ENCODE data around the gene RAVER2. TPM values are rescaled to one million over a fixed set of nuclear protein-coding genes. Genes with fewer than 3 reads are reported as not detected.

Gene RAVER2
- total RNA-seq, 5 donors from 2014 or later (not counting 1 experiment from before 2014, with no cell fraction given) = 0.76 to 2.2 (median 1.4) TPM

- Mint-ChIP-seq H3K4me3 (peak overlapping the region in 1 of 3 donors; percentile 14), H3K27ac (peak overlapping the region in 1 of 2 donors; percentile 42), H3K36me3 (no peaks in the 10 kb centered on the region), H3K4me1 (peaks cover 30 to 31% (median 30%) of the 10 kb centered on the region in 3 donors), H3K27me3 (no peaks in the 10 kb centered on the region), H3K9me3 (no peaks in the 10 kb centered on the region)
- DNase-seq (peak in 32 of 35 experiments; percentile 27 to 84 (median 51)), ATAC-seq (replicated peaks in 1 of 4) (peak in 3 of 4 experiments; percentile 54 to 65 (median 54))
- Histone ChIP-seq H3K27me3 (replicated peaks in 1 of 2; ENCODE audit: control insufficient read depth in 2 of 2, extremely low read depth in 1 of 2, insufficient read depth in 2 of 2, low read length in 1 of 2) (no peaks in the 10 kb centered on the region), H3K36me3 (ENCODE audit: control insufficient read depth in 2 of 2, extremely low read depth in 1 of 2, insufficient read depth in 1 of 2, low read length in 1 of 2) (no peaks in the 10 kb centered on the region), H3K27ac (ENCODE audit: low read length) (no peak overlapping the region), H3K4me1 (ENCODE audit: control insufficient read depth in 1 of 2, extremely low read depth in 1 of 2, insufficient read depth in 2 of 2, low read length in 2 of 2) (peaks cover 7 to 12% of the 10 kb centered on the region in 2 experiments), H3K9me3 (no peaks in the 10 kb centered on the region), H3K4me3 (ENCODE audit: control insufficient read depth in 1 of 2, extremely low read depth in 1 of 2, low read length in 1 of 2) (no peak overlapping the region)
- WGBS (ENCODE audit: insufficient coverage) = 84% methylated on average over 4 of the region's 11 CpGs
- CTCF ChIA-PET = interaction anchor here (0.6 to 1.8 kb wide), 17 partner anchors 11 to 1620 kb away, joined by 3 to 7 read pairs (median 4); partner anchors contain the start of gene RAVER2 (in 1 of the 2)
- POLR2A ChIA-PET = no interaction called here
These were observed 79.0 kb downstream of the RAVER2 start for GRCh38 chr1:64823691-64824476.

GRCh38 chr1:64826991-64827390 is 82.1 kb downstream of the RAVER2 start:
- no peaks in the 10 kb centered on the region for H3K36me3 Mint-ChIP-seq
- no peaks in the 10 kb centered on the region for H3K27me3 ChIP-seq (replicated peaks in 1 of 2; ENCODE audit: control insufficient read depth in 2 of 2, extremely low read depth in 1 of 2, insufficient read depth in 2 of 2, low read length in 1 of 2)
- ATAC-seq (replicated peaks in 1 of 4) = peak; percentile 45 to 74 (median 50)
- H3K27ac Mint-ChIP-seq = peak overlapping the region; percentile 84 to 88
- H3K9me3 Mint-ChIP-seq = no peaks in the 10 kb centered on the region
- peak overlapping the region in 1 of 2 donors; percentile 4 for H3K4me3 ChIP-seq (ENCODE audit: control insufficient read depth in 1 of 2, extremely low read depth in 1 of 2, low read length in 1 of 2)
- no peaks in the 10 kb centered on the region for H3K9me3 ChIP-seq
- CTCF ChIA-PET = interaction anchor here (0.6 to 1.0 kb wide), 6 partner anchors 13 to 221 kb away, joined by 3 to 5 read pairs (median 3); no protein-coding TSS in a partner anchor
- peaks cover 46 to 53% (median 50%) of the 10 kb centered on the region in 3 donors for H3K4me1 Mint-ChIP-seq
- H3K27ac ChIP-seq (ENCODE audit: low read length) = peak overlapping the region; percentile 62
- peak overlapping the region; percentile 22 to 62 (median 55) for H3K4me3 Mint-ChIP-seq
- DNase-seq = peak in 1 of 35 experiments; percentile 56
- H3K27me3 Mint-ChIP-seq = no peaks in the 10 kb centered on the region
- H3K4me1 ChIP-seq (ENCODE audit: control insufficient read depth in 1 of 2, extremely low read depth in 1 of 2, insufficient read depth in 2 of 2, low read length in 2 of 2) = peaks cover 16 to 19% of the 10 kb centered on the region in 2 experiments
- 49% methylated on average over 5 of the region's 5 CpGs for WGBS (ENCODE audit: insufficient coverage)
- peaks cover 0 to 4% of the 10 kb centered on the region in 2 donors for H3K36me3 ChIP-seq (ENCODE audit: control insufficient read depth in 2 of 2, extremely low read depth in 1 of 2, insufficient read depth in 1 of 2, low read length in 1 of 2)
- POLR2A ChIA-PET = interaction anchor here in 1 of 2 donors (0.6 kb wide), 2 partner anchors 8 to 136 kb away, joined by 4 to 5 read pairs; no protein-coding TSS in a partner anchor

GRCh38 chr1:64828829-64829228 is 84.0 kb downstream of the RAVER2 start:
- Mint-ChIP-seq H3K27ac (peak overlapping the region; percentile 81 to 86), H3K36me3 (peaks cover 12% of the 10 kb centered on the region), H3K27me3 (no peaks in the 10 kb centered on the region), H3K4me1 (peaks cover 46 to 53% (median 50%) of the 10 kb centered on the region in 3 donors), H3K4me3 (peak overlapping the region in 2 of 3 donors; percentile 54 to 59), H3K9me3 (no peaks in the 10 kb centered on the region)
- Histone ChIP-seq H3K4me3 (ENCODE audit: control insufficient read depth in 1 of 2, extremely low read depth in 1 of 2, low read length in 1 of 2) (no peak overlapping the region), H3K27ac (ENCODE audit: low read length) (peak overlapping the region; percentile 37), H3K36me3 (ENCODE audit: control insufficient read depth in 2 of 2, extremely low read depth in 1 of 2, insufficient read depth in 1 of 2, low read length in 1 of 2) (peaks cover 8 to 22% of the 10 kb centered on the region in 2 donors), H3K9me3 (no peaks in the 10 kb centered on the region), H3K27me3 (replicated peaks in 1 of 2; ENCODE audit: control insufficient read depth in 2 of 2, extremely low read depth in 1 of 2, insufficient read depth in 2 of 2, low read length in 1 of 2) (no peaks in the 10 kb centered on the region), H3K4me1 (ENCODE audit: control insufficient read depth in 1 of 2, extremely low read depth in 1 of 2, insufficient read depth in 2 of 2, low read length in 2 of 2) (peaks cover 16 to 19% of the 10 kb centered on the region in 2 experiments)
- ATAC-seq (replicated peaks in 1 of 4) (peak in 2 of 4 experiments; percentile 24 to 40), DNase-seq (peak in 1 of 35 experiments; percentile 25)
- ChIA-PET CTCF (interaction anchor here in 1 of 2 donors (0.9 kb wide), 1 partner anchor 561 kb away, joined by 5 read pairs; no protein-coding TSS in a partner anchor), POLR2A (interaction anchor here in 1 of 2 donors (0.6 kb wide), 2 partner anchors 8 to 133 kb away, joined by 3 read pairs; no protein-coding TSS in a partner anchor)
- no CpG with 5 or more reads among the region's 1 CpG for whole genome bisulfite sequencing (ENCODE audit: insufficient coverage)

DNA sequence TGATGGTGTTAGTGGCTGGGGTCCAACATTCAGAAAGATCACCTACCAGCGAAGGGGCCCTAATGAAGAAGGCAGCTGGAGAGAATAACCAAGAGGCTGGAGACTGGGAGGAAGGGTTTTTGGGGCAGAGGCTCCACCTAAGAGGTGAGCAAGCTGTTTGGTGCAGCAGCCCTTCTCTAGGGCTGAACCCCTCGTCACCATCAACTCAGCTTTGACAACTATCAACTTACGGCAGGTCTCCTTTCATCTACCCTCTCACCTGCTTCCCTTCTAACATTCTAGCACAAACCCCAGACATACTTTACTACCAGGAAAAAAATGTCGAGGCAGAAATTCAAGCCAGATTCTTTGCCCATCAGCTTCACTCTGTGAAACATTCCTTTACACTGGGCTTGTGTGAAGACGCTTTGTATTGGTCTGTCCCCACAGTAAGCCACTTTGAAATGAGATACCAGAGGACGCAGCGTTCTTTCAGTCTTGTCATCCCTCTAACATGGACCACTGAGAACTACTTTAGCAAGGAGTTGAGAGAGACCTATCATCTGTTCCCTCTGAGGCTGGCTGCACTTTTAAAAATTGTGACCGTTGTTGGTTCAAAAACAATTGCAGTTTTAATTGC is 84.6 kb downstream of the RAVER2 start:
- peaks cover 41 to 46% (median 45%) of the 10 kb centered on the region in 3 donors for H3K4me1 Mint-ChIP-seq
- ATAC-seq (replicated peaks in 1 of 4) = peak in 2 of 4 experiments; percentile 14 to 41
- peaks cover 19% of the 10 kb centered on the region for H3K36me3 Mint-ChIP-seq
- H3K4me3 ChIP-seq (ENCODE audit: control insufficient read depth in 1 of 2, extremely low read depth in 1 of 2, low read length in 1 of 2) = no peak overlapping the region
- DNase-seq = peak in 1 of 35 experiments; percentile 9
- H3K27me3 Mint-ChIP-seq = no peaks in the 10 kb centered on the region
- 84% methylated on average over 7 of the region's 8 CpGs for WGBS (ENCODE audit: insufficient coverage)
- CTCF ChIA-PET = no interaction called here
- POLR2A ChIA-PET = no interaction called here
- peak overlapping the region; percentile 37 for H3K27ac ChIP-seq (ENCODE audit: low read length)
- H3K9me3 Mint-ChIP-seq = no peaks in the 10 kb centered on the region
- peak overlapping the region in 1 of 3 donors; percentile 59 for H3K4me3 Mint-ChIP-seq
- H3K27ac Mint-ChIP-seq = peak overlapping the region; percentile 81 to 86
- H3K27me3 ChIP-seq (replicated peaks in 1 of 2; ENCODE audit: control insufficient read depth in 2 of 2, extremely low read depth in 1 of 2, insufficient read depth in 2 of 2, low read length in 1 of 2) = no peaks in the 10 kb centered on the region
- H3K36me3 ChIP-seq (ENCODE audit: control insufficient read depth in 2 of 2, extremely low read depth in 1 of 2, insufficient read depth in 1 of 2, low read length in 1 of 2) = peaks cover 11 to 29% of the 10 kb centered on the region in 2 donors
- H3K4me1 ChIP-seq (ENCODE audit: control insufficient read depth in 1 of 2, extremely low read depth in 1 of 2, insufficient read depth in 2 of 2, low read length in 2 of 2) = peaks cover 16 to 19% of the 10 kb centered on the region in 2 experiments
- H3K9me3 ChIP-seq = no peaks in the 10 kb centered on the region

DNA sequence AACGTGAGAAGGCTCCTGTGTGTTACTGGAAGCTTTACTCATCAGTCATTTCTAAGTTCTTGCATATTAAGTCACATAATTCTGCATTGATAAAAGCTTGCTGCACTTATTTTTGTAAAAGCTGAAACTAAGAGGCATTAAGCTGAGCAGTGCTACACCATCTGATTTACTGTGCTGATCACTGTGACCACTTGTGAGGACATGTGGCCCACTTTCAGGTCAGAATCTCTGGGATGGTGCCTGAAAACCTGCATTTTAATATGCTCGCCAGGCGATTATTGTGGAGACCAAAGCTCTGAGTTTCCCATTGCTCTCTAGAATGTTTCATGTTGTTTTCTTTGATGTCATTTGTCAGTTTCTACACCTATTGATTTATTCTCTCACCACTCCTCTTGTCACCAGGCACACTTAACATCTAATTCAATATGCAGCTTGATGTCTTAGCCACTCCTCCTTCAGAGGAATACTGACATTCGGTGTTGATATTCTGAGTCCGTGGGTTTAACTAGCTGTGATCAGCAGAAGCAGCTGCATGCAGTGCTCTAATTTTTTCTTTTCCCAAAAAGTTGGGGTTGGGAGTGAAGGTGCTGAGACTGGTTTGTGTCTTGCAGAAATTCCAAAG is 85.3 kb downstream of the RAVER2 start:
- Histone ChIP-seq H3K27ac (ENCODE audit: low read length) (no peak overlapping the region), H3K27me3 (replicated peaks in 1 of 2; ENCODE audit: control insufficient read depth in 2 of 2, extremely low read depth in 1 of 2, insufficient read depth in 2 of 2, low read length in 1 of 2) (no peaks in the 10 kb centered on the region), H3K36me3 (ENCODE audit: control insufficient read depth in 2 of 2, extremely low read depth in 1 of 2, insufficient read depth in 1 of 2, low read length in 1 of 2) (peaks cover 13 to 35% of the 10 kb centered on the region in 2 donors), H3K4me3 (ENCODE audit: control insufficient read depth in 1 of 2, extremely low read depth in 1 of 2, low read length in 1 of 2) (no peak overlapping the region), H3K9me3 (no peaks in the 10 kb centered on the region), H3K4me1 (ENCODE audit: control insufficient read depth in 1 of 2, extremely low read depth in 1 of 2, insufficient read depth in 2 of 2, low read length in 2 of 2) (peaks cover 16 to 19% of the 10 kb centered on the region in 2 experiments)
- peak in 1 of 35 experiments; percentile 9 for DNase-seq
- H3K36me3 Mint-ChIP-seq = peaks cover 20% of the 10 kb centered on the region
- H3K27ac Mint-ChIP-seq = peak overlapping the region; percentile 81 to 86
- ChIA-PET CTCF (no interaction called here), POLR2A (no interaction called here)
- peak in 1 of 4 experiments; percentile 14 for ATAC-seq (replicated peaks in 1 of 4)
- WGBS (ENCODE audit: insufficient coverage) = 80% methylated on average over 1 of the region's 5 CpGs
- peaks cover 41 to 45% (median 45%) of the 10 kb centered on the region in 3 donors for H3K4me1 Mint-ChIP-seq
- no peaks in the 10 kb centered on the region for H3K27me3 Mint-ChIP-seq
- no peak overlapping the region for H3K4me3 Mint-ChIP-seq
- no peaks in the 10 kb centered on the region for H3K9me3 Mint-ChIP-seq

All from T-cell (primary cell).